Activated gamma-delta T cell treated with anti-CD3 and anti-CD28 coated beads, Interleukin-2, amount 50 U/mL, for 16 hours (primary cell): ENCODE results near the gene PKHD1.

Source experiments
- DNase-seq: peaks from one replicate; pipeline ENCODE4 v3.0.0-alpha.2; 2020; ENCODE audit warnings: low read depth

Gene PKHD1

GRCh38 chr6:51793393-51793792 lies 294.0 kb downstream of the PKHD1 start:
- no peak for DNase-seq

- DNase-seq: no peak
Measured at GRCh38 chr6:51792273-51793030, 295.0 kb downstream of the PKHD1 start.

GRCh38 chr6:51790946-51791345 lies 296.5 kb downstream of the PKHD1 start:
- no peak for DNase-seq

GRCh38 chr6:51788121-51788520 lies 299.3 kb downstream of the PKHD1 start:
- DNase-seq: no peak

GRCh38 chr6:51778666-51779065 lies 308.7 kb downstream of the PKHD1 start:
- DNase-seq: no peak

GRCh38 chr6:51777618-51778017 lies 309.8 kb downstream of the PKHD1 start:
- DNase-seq: no peak

GRCh38 chr6:51775942-51776860 lies 311.2 kb downstream of the PKHD1 start:
- DNase-seq: no peak

- no peak for DNase-seq
Measured at GRCh38 chr6:51768087-51768486, 319.3 kb downstream of the PKHD1 start.

- DNase-seq: no peak
Measured at GRCh38 chr6:51765230-51765629, 322.2 kb downstream of the PKHD1 start.

- DNase-seq: no peak
Measured at GRCh38 chr6:51753635-51754034, 333.8 kb downstream of the PKHD1 start.

GRCh38 chr6:51743999-51744398 lies 343.4 kb downstream of the PKHD1 start:
- no peak for DNase-seq

GRCh38 chr6:51740658-51741057 lies 346.8 kb downstream of the PKHD1 start:
- no peak for DNase-seq

- no peak for DNase-seq
Measured at GRCh38 chr6:51738614-51739013, 348.8 kb downstream of the PKHD1 start.

- DNase-seq: no peak
Measured at GRCh38 chr6:51737580-51738360, 349.6 kb downstream of the PKHD1 start.

- no peak for DNase-seq
Measured at GRCh38 chr6:51725155-51725554, 362.3 kb downstream of the PKHD1 start.

GRCh38 chr6:51720327-51720726 lies 367.1 kb downstream of the PKHD1 start:
- no peak for DNase-seq

- DNase-seq: no peak
Measured at GRCh38 chr6:51719297-51719696, 368.1 kb downstream of the PKHD1 start.

GRCh38 chr6:51718533-51718932 lies 368.9 kb downstream of the PKHD1 start:
- DNase-seq: no peak

- DNase-seq: no peak
Measured at GRCh38 chr6:51717477-51717876, 369.9 kb downstream of the PKHD1 start.

GRCh38 chr6:51711876-51712275 lies 375.5 kb downstream of the PKHD1 start:
- no peak for DNase-seq

- DNase-seq: no peak
Measured at GRCh38 chr6:51706086-51706485, 381.3 kb downstream of the PKHD1 start.

GRCh38 chr6:51704932-51705540 lies 382.4 kb downstream of the PKHD1 start:
- no peak for DNase-seq
